RCC 7860 (cell line): ENCODE measurements around the gene WNK3.
"Not testable (repeated sequence)": the region's sequence is repeated elsewhere in the genome, so short reads cannot be mapped to it uniquely, and the experiment has no call there.

Source experiments
- DNase-seq: peaks from one replicate; pipeline ENCODE4 v3.0.0-alpha.2; 2015; ENCODE audit warnings: low spot score
- FAIRE-seq: peaks from 2 replicates; lab custom pipeline; 2012; peaks lifted over from hg19 to GRCh38; lab: Jason Lieb, UNC

WNK3 gene

DNA sequence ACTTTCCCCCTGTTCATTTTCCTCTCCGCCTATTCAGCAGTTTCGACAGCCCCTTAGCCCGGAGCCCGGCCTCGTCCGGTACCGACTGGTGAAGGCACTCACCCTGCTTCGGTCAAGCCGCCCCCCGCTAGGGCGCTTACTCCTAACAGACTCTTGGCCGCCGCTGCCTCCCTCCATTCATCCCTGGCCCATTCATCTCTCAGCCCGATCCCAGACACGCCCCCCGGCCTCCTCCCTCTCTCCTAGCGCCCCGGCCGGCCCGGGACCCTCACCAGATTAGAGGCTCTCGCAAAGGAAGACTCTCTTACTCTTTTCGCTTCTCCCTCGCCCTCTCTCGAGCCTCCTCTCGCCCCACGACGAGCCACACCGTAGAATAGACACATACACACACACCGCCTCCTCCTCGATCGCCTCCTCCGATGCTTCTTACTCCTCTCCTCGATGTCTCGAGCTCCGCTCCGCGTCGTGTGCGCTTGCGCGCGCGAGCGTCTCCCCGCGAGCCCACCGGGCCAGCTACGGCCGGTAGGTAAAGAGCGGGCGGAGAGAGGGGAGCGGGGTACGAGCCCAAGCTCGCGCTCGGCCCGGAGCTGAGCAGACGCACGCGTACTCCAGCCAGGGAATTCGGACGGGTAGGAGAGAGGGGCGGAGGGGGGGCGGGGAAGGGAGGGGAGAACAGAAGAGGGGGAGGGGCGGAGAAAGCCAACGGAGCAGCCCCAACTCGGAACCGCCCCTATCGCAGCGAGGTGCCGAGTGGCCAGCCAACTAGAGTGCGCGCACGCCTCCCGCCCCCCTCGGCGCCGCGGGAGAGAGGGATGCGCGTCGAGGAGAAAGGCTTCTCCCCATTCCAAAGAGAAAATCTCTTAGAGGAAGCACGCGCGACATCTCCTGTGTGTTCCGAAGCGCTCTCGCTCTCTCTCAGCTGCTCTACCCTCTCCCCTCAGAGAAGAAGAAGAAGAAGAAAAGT lies at the start of gene WNK3:
Gene WNK3 (minus strand): TSS at position 633 of the 964 bp plus-strand sequence.
- FAIRE-seq (no peak), DNase-seq (no peak)

DNA sequence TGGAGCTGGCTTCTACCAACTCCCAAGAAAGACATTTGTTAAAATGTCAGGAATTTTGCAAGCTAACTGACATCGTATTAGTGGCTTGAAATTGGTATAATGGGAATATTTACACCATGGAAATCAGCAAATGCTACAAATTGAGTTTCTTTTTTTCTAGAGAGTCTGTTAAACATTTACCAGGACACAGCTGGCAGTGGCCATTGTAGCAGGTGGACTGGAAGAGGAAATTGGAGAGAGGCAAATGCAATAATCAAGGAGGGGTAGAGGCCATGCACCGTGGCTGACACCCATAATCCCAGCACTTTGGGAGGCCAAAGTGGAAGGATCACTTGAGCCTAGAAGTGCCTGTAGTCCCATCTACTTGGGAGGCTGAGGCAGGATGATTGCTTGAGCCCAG lies 49.4 kb upstream of the WNK3 start:
- DNase-seq (no peak), FAIRE-seq (no peak)

GRCh38 chrX:54397113-54397512 lies 39.3 kb upstream of the WNK3 start:
- DNase-seq (no peak), FAIRE-seq (no peak)

GRCh38 chrX:54386314-54386713 lies 28.5 kb upstream of the WNK3 start:
- DNase-seq (no peak), FAIRE-seq (no peak)

GRCh38 chrX:54384661-54385060 lies 26.8 kb upstream of the WNK3 start:
- DNase-seq = not testable (repeated sequence)

DNA sequence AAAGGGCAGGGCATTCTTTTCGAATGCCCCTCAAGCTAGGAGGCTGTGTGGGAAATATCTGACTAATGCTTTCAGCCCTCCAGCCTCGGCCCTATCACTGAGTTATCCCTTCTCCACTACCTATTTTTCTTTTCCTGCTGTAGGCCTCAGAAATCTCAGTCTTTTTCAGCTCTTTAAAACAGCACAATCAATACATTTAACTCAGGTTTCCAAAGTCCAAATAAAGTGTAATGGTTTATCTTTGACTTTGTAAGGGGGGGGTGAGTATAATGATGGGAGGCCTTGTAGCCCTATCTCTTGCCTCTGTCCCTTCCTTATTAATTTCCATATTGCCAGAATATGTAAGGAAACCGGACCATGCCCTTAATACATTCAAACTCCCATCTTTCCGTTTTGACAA lies 1.6 kb upstream of the WNK3 start:
- DNase-seq = no peak
- FAIRE-seq = no peak

More at GRCh38 chrX:54384661-54385060, 26.8 kb upstream of the WNK3 start:
- FAIRE-seq = not testable (repeated sequence)

- FAIRE-seq = no peak
- no peak for DNase-seq
These were observed 772 bp upstream of the WNK3 start for GRCh38 chrX:54358424-54359211.

DNA sequence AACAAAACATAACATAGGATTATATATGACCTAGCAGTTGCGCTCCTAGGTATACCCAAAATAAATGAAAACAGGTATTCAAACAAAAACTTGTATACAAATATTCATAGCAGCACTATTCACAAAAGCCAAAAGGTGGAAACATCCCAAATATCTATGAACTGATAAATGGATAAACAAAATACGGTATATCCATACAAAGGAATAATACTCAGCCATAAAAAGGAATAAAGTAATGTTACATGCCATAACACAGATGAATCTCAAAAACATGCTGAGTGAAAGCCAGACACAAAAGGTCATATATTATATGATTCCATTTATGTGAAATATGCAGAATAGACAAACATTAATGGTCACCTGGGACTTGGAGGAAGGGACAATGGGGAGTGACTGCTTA lies 5.2 kb downstream of the WNK3 start:
- FAIRE-seq (no peak), DNase-seq (no peak)

DNA sequence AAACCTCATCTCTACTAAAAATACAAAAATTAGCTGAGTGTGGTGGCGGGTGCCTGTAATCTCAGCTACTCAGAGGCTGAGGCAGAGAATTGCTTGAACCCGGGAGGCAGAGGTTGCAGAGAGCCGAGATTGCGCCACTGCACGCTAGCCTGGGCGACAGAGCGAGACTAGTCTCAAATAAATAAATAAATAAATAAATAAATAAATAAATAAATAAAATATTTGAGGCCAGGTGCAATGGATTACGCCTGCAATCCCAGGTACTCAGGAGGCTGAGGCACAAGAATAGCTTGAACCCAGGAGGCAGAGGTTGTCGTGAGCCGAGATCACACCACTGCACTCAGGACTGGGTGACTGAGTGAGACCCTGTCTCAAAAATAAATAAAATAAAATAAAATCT lies 20.5 kb downstream of the WNK3 start:
- DNase-seq, FAIRE-seq: not testable (repeated sequence)

GRCh38 chrX:54325077-54325476 lies 32.8 kb downstream of the WNK3 start:
- FAIRE-seq (no peak), DNase-seq (no peak)

GRCh38 chrX:54320067-54320466 lies 37.8 kb downstream of the WNK3 start:
- no peak for DNase-seq
- FAIRE-seq = no peak

DNA sequence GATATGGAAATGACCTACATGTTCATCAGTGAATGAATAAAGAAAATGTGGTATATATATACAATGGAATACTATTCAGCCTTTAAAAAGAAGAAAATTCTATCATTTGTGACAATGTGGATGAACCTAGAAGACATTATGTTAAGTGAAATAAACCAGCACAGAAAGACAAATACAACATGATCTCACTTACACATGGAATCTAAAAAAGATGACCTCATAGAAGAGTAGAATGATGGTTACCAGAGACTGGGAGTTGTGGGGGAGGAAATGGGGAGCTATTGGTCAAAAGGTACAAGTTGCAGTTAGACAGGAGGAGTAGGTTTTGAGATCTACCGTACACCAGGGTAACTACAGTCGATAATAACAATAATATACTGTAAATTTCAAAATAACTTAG lies 51.5 kb downstream of the WNK3 start:
- FAIRE-seq (no peak), DNase-seq (no peak)

DNA sequence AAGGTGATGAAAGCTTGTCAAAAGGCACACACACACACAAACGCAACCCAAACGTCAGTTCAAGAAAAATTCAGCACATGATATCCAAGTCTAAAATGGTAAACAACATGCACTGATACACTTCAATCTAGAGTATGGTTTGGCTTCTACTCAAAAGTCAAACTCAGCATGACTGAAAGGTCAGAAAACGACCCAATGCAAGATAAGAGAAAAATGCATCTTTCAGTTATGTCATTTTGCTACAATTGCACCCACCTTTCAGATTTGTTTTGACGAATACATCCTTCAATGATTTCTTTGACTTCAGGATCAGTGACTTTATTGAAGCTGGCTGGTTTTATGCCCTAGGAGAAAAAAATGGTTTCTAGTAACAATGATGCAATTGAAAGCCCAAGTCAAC lies 56.3 kb downstream of the WNK3 start:
- DNase-seq (no peak), FAIRE-seq (no peak)

DNA sequence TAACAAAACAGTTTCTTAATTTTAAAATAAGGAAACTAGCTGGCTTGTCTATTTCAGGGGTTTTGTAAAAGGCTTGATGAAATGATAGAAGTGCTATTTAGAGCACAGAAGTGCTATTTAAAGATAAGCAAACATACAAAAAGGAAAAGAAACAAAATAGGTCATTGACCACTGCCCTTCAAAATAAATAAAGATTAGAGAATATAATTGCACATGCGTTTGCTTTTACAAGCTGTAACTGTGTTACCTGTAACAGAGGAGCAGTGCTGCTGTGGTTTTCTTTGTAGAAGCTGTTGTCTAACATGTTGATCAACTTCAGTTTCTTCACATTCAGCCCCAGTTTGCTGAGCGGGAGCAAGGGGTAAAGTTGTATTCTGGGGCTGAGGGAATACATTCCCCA lies 63.5 kb downstream of the WNK3 start:
- DNase-seq (no peak), FAIRE-seq (no peak)

- DNase-seq (no peak), FAIRE-seq (no peak)
These were observed 65.1 kb downstream of the WNK3 start for GRCh38 chrX:54292755-54293154.

GRCh38 chrX:54291758-54292157 lies 66.1 kb downstream of the WNK3 start:
- FAIRE-seq = no peak
- no peak for DNase-seq

DNA sequence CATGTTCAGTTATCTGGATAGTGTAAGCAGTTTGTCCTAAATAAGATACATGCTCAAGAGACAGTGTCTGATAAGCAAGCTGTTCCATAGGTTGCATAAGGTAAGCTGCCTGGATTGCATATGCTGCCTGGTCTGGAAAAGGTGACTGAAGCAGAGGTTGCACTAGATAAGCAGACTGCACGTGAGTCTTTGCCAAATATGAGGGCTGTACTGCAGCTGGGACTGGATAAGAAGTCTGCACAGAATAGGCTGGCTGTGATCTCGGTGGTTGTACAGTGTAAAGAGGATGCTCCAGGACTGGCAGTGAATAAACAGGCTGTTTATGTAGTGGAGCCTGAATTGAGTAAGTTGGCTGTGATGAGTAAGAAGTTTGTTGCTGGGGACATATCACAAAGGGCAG lies 68.9 kb downstream of the WNK3 start:
- no peak for DNase-seq
- FAIRE-seq = no peak

DNA sequence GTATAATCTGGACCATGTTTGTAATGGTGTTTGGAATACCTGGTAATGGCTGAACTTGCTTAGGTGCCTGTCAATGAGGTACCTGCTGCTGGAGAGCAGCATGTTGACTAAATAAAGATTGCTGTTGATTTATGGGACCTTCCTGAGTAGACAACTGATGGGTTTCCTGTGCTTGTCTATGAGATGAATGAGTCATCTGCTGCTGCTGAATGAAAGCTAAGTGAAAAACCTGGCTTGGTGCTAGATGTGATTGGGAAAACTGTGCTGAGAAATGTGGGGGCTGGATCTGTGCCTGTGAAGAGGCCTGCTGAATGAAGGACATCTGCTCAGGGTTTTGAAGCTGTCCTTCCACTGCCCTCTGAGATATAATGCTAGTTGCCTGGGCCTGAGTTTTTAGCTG lies 69.6 kb downstream of the WNK3 start:
- FAIRE-seq (no peak), DNase-seq (no peak)

DNA sequence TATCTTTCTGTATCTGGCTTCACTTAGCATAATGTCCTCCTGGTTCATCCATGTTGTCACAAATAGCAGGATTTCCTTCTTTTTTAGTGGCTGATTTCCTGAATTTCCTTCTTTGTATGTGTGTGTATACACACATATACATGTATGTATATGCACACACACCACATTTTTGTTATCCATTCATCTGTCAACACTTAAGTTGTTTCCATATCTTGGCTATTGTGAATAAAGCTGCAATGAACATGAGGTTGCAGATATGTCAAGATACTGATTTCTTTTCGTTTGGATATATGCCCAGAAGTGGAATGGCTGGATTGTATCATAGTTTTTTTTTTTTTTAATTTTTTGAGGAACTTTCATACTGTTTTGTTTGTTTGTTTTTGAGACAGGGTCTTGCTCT lies 76.2 kb downstream of the WNK3 start:
- FAIRE-seq = no peak

GRCh38 chrX:54280466-54280865 lies 77.4 kb downstream of the WNK3 start:
- FAIRE-seq (no peak), DNase-seq (no peak)

More for the DNA sequence above, 76.2 kb downstream of the WNK3 start:
- DNase-seq = no peak

- DNase-seq = no peak
These were observed 86.2 kb downstream of the WNK3 start for GRCh38 chrX:54271664-54272063.

DNA sequence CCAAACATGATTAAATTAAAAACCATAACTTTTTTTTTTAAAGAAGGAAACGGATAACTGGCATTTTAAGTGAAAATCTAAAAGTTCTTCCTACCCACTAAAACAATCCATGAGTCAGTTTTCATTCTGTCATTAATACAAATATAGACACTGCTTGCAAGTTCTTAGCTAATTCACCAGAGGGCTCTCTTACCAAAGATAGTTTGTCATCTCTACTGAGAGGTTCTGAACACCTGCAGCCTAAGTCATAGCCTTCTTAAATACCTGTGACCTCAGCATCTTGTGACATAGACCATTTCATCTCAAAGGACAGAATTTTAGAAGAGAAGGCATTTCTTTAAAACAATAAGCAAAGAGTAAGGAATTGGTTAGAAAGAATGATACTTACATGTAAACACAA lies 109.5 kb downstream of the WNK3 start:
- DNase-seq = peak; percentile 9
- FAIRE-seq = peak; percentile 4

More at GRCh38 chrX:54271664-54272063, 86.2 kb downstream of the WNK3 start:
- FAIRE-seq = no peak
